Activated CD8-positive, alpha-beta memory T cell treated with anti-CD3 and anti-CD28 coated beads, Interleukin-2, amount 50 U/mL, for 24 hours (primary cell): Measurements from ENCODE around the gene OSBPL9.
"Not testable (repeated sequence)": the region's sequence is repeated elsewhere in the genome, so short reads cannot be mapped to it uniquely, and the experiment has no call there.

ENCODE experiments used
- DNase-seq: peaks from one replicate; pipeline ENCODE4 v3.0.0-alpha.2; 2020; ENCODE audit errors: extremely low read depth

The OSBPL9 gene

DNA sequence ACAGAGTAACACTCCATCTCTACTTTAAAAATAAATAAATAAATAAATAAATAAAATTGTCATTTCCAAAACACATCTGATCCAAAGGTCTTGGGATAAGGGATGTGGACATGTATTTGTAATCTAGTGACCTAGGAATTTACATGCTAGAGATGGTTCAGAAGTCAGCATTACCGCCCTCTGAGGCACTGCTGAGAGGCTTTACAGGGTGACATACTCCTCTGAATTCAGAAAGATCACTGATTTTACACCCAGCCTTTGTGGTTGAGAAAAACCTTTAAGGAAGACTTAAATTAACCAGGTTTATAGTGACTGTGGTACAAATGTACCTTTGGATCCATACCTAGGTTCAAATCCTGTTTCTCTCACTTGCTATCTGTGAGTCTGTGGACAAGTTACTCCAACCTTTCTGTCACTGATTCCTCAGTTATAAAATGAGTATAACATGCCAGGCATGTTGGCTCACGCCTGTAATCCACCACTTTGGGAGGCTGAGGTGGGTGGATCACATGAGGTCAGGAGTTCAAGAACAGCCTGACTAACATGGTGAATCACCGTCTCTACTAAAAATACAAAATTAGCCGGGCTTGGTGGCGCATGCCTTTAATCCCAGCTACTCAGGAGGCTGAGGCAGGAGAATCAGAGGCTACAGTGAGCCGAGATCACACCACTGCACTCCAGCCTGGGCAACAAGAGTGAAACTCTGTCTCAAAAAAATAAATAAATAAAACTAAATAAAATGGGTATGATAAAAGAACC, 20.1 kb downstream of the OSBPL9 start:
- DNase-seq = no peak

DNA sequence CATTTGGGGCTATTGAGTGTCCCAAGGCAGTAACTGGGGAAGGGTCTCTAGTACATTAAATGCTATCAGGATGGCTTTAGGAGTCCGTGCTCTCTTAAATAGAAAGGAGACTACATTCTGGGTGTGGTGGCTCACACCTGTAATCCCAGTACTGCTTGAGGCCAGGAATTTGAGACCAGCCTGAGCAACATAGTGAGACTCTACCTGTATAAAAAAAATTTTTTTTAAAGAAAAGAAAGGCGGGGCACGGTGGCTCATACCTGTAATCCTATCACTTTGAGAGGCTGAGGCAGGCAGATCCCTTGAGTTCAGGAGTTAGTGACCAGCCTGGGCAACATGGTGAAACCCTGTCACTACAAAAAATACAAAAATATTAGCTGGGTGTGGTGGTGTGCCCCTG, 21.5 kb downstream of the OSBPL9 start:
- DNase-seq = no peak

DNA sequence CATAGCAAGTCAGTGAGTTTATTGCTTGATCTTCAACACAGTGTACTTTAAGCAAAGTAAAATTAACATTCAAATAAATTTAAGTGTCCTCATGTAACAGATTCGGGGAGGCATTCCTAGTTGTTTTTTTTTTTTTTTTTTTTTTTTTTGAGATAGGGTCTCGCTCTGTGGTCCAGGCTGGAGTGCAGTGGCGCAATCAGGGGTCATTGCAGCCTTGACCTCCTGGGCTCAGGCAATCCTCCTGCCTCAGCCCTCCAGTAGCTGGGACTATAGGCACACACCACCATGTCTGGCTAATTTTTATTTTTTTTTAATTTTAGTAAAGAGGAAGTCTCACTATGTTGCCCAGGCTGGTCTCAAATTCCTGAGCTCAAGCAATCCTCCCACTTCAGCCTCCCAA, 22.8 kb downstream of the OSBPL9 start:
- DNase-seq = no peak

DNA sequence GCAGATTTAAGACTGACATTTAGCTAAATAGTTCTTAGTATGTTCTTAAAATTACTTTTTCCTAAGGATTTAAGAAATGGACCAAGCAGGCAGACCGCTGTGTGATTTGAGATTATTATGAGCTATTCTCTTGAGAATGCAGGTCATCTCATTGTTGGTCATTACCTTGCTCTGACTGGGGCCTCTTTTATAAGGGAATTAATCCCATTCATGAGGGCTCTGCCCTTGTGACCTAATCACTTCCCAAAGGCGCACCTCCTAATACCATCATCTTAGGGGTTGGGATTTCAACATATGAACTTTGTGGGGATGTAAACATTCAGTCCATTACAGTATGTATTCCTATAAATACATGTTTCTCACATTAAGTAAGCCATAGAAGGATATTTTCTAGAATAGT, 24.2 kb downstream of the OSBPL9 start:
- DNase-seq = no peak

DNA sequence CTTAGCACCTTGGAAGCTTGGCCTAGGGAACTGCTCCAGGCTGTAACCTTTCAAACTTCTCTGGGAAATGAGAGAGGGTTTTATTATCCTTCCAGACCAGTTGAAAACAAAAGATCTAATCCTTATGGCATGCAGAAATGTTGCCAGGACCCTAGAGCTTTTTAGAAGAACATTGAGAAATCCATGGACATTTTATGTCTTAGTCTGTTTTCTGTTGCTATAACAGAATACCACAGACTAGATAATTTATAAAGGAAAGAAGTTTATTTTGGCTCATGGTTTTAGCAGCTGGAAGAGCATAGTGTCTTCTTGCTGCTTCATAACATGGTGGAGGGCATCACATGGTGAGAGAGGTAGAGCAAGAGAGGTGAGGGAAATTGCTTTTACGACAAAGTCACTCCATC, 25.8 kb downstream of the OSBPL9 start:
- DNase-seq = no peak

DNA sequence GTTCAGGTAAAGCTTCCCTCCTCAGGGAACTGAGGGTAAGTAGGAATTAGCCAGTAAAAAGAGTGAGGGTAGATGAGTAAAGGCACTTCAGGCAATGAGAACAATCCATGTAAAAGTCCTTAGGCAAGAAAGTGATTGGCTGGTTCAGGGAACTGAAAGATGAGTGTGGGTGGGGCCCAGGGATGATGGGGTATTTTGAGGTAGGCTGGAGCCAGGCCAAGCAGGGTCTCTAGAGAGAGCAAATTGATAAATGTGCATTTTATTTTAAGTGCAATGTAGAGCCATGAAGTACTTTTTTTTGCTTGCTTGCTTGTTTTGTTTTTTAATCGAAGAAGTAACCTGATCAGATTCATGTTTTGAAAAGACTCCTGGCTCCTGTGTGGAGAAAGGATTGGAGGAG, 26.5 kb downstream of the OSBPL9 start:
- DNase-seq = no peak

DNA sequence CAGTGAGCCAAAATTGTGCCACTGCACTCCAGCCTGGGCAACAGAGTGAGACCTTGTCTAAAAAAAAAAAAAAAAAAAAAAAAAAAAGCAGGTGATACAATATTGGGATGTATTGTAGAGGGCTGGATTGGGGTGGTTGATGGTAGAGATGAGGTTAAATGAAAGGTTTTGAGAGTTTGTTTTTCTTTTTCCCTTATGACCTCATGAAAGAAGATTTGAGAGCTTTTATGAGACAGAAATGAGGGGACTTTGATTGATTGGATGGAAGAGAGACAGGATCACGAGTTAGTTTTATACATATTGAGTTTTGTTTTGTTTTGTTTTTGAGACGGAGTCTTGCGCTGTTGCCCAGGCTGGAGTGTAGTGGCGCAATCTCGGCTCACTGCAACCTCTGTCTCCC, 27.1 kb downstream of the OSBPL9 start:
- no peak for DNase-seq

DNA sequence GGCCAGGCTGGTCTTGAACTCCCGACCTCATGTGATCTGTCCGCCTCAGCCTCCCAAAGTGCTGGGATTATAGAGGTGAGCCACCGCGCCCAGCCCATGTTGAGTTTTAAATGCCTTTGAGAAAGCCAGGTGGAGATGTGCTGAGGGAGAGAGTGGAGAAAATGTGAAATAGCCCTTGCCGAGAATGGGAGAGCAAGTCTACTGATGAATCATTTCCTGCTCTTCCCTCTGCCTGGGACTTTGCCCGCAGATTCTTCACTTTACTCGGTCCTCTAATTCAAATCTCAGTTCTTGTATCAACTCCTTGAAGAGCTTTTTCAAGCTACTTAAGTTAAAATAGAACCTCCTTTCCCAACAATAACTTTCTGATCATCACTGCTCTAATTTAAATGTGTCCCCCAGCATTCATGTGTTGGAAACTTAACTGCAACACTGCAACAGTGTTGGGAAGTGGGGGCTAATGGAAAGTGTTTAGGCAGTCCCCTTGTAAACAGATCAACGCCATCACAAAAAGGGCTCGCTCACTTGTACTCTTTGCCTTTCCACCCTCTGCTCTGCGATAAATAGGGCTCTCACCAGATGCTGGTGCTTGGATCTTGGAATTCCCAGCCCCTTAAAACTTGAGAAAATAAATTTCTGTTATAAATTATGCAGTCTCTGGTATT, 27.8 kb downstream of the OSBPL9 start:
- DNase-seq = no peak

DNA sequence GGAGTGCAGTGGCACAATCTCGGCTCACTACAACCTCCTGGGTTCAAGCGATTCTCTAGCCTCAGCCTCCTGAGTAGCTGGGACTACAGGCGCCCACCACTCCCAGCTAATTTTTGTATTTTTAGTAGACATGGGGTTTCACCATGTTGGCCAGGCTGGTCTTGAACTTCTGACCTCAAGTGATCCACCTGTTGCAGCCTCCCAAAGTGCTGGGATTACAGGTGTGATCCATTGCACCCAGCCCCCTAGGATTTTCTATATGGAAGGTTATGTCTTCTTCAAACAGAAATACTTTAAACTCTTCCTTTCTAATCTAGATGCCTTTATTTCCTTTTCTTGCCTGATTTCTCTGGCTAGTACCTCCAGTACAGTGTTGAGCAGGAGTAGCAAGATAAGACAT, 29.7 kb downstream of the OSBPL9 start:
- not testable (repeated sequence) for DNase-seq

DNA sequence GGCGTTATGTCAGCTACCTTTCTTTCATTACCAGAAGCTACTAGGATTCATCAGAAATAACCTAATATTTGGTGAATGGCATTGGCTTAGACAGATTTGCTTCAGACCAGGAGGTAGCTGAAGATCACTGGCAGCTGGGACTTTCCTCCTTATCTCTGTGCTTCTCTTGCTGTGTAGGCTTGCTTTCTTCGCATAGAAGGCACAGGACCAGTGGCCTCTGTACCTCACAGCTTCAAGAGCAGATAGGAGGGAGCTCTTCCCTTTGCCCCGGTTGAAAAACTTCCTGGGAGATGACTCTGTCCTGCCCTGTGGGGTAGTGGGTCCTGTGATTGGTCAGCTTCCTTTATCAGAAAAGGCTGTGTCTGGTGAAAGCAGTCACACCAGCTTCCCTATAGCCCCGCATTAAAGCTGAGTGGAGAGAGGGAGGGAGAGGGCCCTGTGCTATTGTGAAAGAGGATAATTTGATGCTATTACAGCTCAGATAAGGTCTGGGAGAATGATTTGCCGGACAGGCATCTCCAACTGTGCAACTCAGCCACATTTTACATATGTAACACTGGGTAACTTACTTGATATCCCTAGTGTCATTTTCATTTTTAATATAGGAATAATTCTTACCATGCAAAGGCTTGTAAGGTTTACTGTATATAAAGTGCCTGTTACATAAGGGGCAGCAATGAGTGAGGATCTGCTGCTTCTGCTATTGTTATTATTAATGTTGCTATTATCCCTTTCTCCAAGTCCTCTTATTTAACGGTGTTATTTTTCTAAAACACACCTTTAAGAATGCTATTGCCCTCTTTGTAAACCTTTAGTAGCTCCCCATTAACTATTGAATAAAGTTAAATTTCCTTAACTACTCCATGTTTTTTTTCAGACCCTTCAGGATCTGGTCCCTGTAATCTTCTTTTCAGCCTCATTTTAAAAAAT, 31.6 kb downstream of the OSBPL9 start:
- DNase-seq = no peak

DNA sequence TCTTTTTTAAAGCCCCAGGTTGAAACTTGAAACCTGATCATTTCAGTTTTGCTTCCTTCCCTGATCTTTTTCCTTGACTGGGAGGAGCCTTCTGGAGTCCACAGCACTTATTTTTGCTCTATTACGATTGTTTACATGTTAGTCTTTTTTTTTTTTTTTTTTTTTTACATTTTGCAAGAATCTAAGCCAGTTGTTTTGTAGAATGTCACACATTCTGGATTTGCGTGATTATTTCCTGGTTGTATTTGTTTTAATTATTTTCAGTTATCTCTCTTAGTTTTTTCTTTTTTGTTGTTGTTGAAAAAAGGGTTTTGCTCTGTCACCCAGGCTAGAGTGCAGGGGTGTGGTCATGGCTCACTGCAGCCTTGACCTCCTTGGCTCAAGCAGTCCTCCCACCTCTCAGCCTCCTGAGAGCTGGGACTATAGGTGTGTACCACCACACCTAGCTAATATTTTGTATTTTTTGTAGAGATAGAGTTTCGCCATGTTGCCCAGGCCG, 32.8 kb downstream of the OSBPL9 start:
- no peak for DNase-seq

DNA sequence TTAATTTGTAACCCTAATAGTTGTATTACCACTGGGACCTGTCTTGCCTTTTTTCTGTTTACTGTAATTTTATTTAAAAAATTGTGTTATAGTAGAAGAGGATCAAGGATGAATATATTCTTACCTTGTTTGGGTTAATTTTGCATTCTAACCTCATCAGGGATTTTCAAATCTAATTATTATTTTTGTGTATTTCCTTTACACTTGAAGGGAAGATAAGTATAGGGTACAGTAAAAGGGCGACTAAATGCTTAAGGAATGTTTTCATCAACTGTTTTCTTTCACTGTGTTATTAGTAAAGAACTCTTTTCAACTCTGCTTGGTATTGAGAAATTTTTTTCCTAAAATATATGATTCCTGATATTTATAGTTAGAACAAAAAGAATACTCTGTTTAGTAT, 33.3 kb downstream of the OSBPL9 start:
- DNase-seq = no peak

DNA sequence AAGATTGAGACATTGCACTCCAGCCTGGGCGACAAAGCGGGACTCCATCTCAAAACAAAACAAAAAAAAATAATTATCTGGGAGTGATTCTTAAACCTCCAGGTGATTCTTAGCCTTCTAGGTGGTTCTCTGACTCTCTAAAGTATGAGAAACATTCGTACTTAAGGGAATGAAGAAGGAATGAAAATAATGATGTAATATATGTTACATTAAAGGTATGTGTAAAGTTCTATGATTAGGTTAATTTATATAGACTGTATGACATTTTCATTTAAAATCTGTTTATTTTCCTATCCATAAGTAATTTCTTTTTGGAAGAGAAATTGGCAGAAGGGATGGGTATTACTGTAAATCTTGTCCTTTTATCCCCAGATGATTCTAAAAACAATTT, 34.7 kb downstream of the OSBPL9 start:
- DNase-seq = no peak

DNA sequence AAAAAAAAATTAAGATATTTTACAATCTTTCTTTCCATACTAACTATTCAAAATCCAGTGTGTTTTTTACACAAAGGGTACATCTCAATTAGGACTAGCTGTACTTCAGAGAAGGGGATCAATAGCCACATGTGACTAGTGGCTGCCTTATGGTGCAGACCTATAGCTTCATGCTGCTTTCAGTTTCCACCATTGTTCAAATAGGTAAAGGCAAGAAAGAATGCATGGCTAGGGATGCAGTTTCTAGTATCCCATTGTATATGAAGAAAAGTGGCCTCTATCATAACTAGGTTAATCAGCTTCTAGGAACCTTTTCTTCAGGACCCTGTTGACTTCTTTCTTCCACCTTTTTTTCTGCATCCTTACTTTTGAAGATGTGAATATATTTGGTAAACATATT, 35.7 kb downstream of the OSBPL9 start:
- DNase-seq = no peak

DNA sequence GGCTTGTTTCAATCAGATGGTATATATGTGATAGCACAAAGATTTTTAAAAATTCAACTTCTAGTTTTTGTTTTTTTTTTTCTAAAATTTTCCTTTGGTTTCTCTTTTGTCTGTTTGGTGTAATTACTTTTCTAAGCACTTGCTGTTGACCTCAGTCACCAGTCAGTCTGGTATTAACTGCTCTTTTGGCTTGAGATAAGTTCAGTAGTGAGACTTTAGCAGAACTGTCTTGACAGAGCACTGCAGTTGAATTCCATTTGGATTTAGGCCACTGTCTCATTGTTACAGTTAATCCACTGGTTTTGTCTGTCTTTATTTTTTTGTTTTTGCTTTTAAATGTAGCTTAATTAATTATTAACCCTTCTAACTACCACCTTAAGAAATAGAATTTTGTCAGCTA, 36.2 kb downstream of the OSBPL9 start:
- DNase-seq = no peak

DNA sequence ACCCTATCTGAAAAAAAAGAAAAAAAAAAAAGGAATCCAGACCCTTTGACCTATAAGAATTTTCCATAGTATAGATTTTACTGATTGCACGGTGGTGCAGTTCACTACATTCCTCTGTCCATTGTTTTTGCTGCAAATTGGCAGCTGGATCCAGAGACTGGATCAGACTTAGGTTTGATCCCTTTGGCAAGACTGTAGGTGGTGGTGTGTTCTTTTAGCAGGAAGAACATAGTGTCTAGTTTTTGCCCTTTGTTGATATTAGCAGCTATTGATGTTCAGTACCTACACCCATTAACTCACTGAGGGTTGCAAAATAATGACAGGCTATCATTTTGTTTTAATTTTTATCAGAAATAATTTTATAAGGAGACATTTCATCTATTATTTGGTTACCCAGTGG, 37.1 kb downstream of the OSBPL9 start:
- no peak for DNase-seq

DNA sequence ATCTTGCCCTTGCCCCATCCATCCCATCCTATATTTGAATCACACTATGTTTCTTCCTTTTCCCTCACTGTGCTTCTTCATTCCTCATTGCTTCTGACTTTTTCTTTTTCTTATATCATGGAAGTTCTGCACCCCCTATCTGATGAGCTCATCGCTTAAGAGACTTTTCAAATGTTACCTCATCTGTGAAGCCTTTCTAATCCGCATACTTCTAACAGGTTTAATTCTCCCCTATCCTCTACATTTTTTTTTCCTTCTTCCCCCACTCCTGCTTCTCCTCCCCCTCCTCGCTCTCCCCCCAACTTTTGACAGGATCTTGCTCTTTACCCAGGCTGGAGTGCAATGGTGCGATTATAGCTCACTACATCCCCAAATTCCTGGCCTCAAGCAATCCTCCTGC, 39.5 kb downstream of the OSBPL9 start:
- no peak for DNase-seq

DNA sequence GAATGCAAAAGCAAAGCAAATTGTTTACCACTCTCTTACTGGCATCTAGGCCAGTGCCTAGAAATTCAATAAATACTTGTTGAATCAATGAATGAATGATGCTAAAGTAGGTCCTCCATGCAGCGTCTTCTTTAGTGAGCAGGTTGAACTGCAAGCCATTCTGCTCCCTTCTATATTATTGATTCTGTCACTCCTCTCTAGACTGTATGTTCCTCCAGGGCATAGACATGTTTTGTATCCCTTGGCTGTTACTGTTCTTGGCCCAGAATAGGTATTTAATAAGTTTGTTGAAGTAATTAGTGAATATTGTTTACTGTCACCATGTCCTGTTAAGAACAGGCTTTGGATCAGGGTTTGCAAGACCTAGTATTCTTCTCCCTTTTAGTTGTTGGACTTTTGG, 43.7 kb downstream of the OSBPL9 start:
- DNase-seq = no peak

DNA sequence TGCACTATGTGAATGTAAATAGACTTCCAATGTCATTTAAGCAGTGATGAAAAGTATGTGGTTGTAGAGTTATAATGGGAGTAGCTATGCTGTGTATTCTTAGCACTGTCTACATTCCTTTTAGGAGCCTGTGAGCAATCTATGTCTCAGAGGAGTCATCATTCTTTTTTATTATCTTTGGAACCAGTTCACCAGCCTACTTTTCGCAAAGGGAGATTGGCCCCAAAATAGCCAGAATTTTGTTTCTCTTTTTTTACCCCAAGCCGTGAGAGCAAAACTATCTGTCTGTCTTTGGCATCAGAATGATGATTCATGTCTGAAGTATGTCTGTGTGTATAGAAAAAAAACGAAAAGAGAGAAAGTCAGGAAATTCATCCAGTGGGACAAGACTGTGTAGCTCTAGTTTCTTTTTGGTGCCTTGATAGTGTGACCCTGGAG, 44.2 kb downstream of the OSBPL9 start:
- DNase-seq = no peak

DNA sequence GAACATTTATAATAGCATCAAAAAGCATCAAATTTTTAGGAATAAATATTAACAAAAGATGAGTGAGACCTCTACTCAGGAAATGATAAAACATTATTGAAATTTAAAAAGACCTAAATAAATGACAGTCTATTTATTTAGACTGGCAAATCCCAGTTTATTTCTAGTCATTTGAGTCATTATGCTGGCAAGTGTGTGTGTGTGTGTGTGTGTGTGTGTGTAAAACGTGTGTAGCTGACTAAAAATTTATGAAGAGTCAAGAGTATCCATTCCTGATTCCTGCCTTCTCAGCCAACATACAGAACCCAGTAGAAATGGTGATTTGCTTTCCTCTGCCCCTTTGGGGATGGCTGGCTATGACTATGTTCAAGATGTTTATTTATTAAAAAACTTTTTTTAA, 46.2 kb downstream of the OSBPL9 start:
- DNase-seq = no peak

DNA sequence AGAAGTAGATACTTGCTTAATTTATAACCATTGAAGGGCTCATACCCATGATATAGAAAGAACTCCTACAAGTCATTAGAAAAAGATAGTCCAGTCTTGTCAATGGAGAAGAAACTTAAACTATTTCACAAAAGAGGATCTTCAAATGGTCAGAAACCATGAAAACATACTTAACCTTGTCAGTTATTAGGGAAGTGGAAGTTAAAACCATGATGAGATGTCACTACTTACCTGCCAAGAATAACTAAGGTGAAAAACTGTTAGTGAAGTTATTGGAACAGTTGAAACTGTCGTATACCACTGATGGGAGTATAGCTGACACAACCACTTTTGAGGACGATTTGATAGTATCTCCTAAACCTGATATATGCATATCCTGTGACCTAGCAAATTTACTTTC, 46.8 kb downstream of the OSBPL9 start:
- no peak for DNase-seq
